Mesenchymal stem cell (in vitro differentiated cells and primary cell): ENCODE data around the gene FMO5.

Source experiments
- DNase-seq: peaks from one replicate; pipeline ENCODE4 v3.0.0-alpha.2; 2013
- H2AFZ ChIP-seq: one replicate; pipeline ENCODE4 v1.6.1; 2013; ENCODE audit warnings: low read depth, mild to moderate bottlenecking, control low read depth, inconsistent platforms, low read length, moderate library complexity
- H2AK5ac ChIP-seq: 2 replicates; pipeline ENCODE4 v1.6.1; 2013; ENCODE audit warnings: low read length, moderate library complexity, mild to moderate bottlenecking, inconsistent platforms; ENCODE audit not compliant: severe bottlenecking
- H2BK120ac ChIP-seq: one replicate; pipeline ENCODE4 v1.6.1; 2013; ENCODE audit warnings: low read depth, mild to moderate bottlenecking, inconsistent platforms, low read length, moderate library complexity
- H2BK12ac ChIP-seq, 2 experiments: one replicate each; pipeline ENCODE4 v1.6.1; 2013; ENCODE audit warnings: inconsistent platforms in 2 of 2, low read length in 2 of 2, mild to moderate bottlenecking in 2 of 2, moderate library complexity in 2 of 2, control low read depth in 1 of 2
- H2BK15ac ChIP-seq: one replicate; pipeline ENCODE4 v1.6.1; 2013; ENCODE audit warnings: mild to moderate bottlenecking, low read depth, inconsistent platforms; ENCODE audit not compliant: poor library complexity, severe bottlenecking
- H2BK5ac ChIP-seq: 2 replicates; pipeline ENCODE4 v1.6.1; 2013; ENCODE audit warnings: low read depth, mild to moderate bottlenecking, low read length, control low read depth, inconsistent platforms; ENCODE audit not compliant: poor library complexity, severe bottlenecking
- H3K14ac ChIP-seq, 2 experiments: one replicate each; pipeline ENCODE4 v1.6.1; 2013; ENCODE audit warnings: inconsistent platforms in 2 of 2, low read length in 2 of 2, control low read depth in 1 of 2, mild to moderate bottlenecking in 1 of 2, moderate library complexity in 1 of 2
- H3K18ac ChIP-seq, 2 experiments: one replicate each; pipeline ENCODE4 v1.6.1; 2013; ENCODE audit warnings: inconsistent platforms in 2 of 2, low read length in 2 of 2, control low read depth in 1 of 2, low read depth in 1 of 2, mild to moderate bottlenecking in 1 of 2
- H3K23ac ChIP-seq, 2 experiments: one replicate each; pipeline ENCODE4 v1.6.1; 2013; ENCODE audit warnings: inconsistent platforms in 2 of 2, low read length in 2 of 2, mild to moderate bottlenecking in 2 of 2, moderate library complexity in 2 of 2, control low read depth in 1 of 2
- H3K27ac ChIP-seq: 2 replicates; pipeline ENCODE4 v1.5.1; 2013; ENCODE audit warnings: mild to moderate bottlenecking, moderate library complexity, low read length, control low read depth, inconsistent platforms; ENCODE audit not compliant: poor library complexity, severe bottlenecking
- H3K27me3 ChIP-seq, 2 experiments: 2 replicates each; pipeline versions ENCODE4 v1.6.1 to v1.7.0; 2013; ENCODE audit warnings: low read length in 2 of 2, mild to moderate bottlenecking in 2 of 2, moderate library complexity in 2 of 2, control low read depth in 1 of 2, inconsistent platforms in 1 of 2; ENCODE audit not compliant: control insufficient read depth in 1 of 2, insufficient read depth in 1 of 2
- H3K36me3 ChIP-seq, 2 experiments: 2 replicates each; pipeline versions ENCODE4 v1.6.1 to v1.7.0; 2013; ENCODE audit warnings: low read length in 2 of 2, control low read depth in 1 of 2, inconsistent platforms in 1 of 2, low read depth in 1 of 2, mild to moderate bottlenecking in 1 of 2; ENCODE audit not compliant: insufficient read depth in 2 of 2, control insufficient read depth in 1 of 2
- H3K4ac ChIP-seq, 2 experiments: one replicate each; pipeline ENCODE4 v1.6.1; 2013; ENCODE audit warnings: inconsistent platforms in 2 of 2, low read length in 2 of 2, mild to moderate bottlenecking in 2 of 2, moderate library complexity in 2 of 2, control low read depth in 1 of 2, low read depth in 1 of 2
- H3K4me1 ChIP-seq: 2 replicates; pipeline ENCODE4 v1.6.1; 2013; ENCODE audit warnings: low read depth, low read length, control low read depth; ENCODE audit not compliant: control insufficient read depth, insufficient read depth
- H3K4me2 ChIP-seq: 2 replicates; pipeline ENCODE4 v1.6.1; 2013; ENCODE audit warnings: low read length, mild to moderate bottlenecking, inconsistent platforms; ENCODE audit not compliant: poor library complexity, severe bottlenecking
- H3K4me3 ChIP-seq, 2 experiments: 2 replicates each; pipeline versions ENCODE4 v1.5.1 to v1.7.0; 2013; ENCODE audit warnings: low read length in 2 of 2, mild to moderate bottlenecking in 2 of 2, control low read depth in 1 of 2, low read depth in 1 of 2; ENCODE audit not compliant: insufficient read depth in 1 of 2
- H3K79me1 ChIP-seq: replicated peaks from 2 replicates; pipeline ENCODE4 v1.6.1; 2013; ENCODE audit warnings: mild to moderate bottlenecking, control low read depth, low read length, inconsistent platforms; ENCODE audit not compliant: poor library complexity, severe bottlenecking
- H3K9ac ChIP-seq: 2 replicates; pipeline ENCODE4 v1.7.0; 2013; ENCODE audit warnings: mild to moderate bottlenecking, low read length, moderate library complexity
- H3K9me3 ChIP-seq: 2 replicates; pipeline ENCODE4 v1.7.0; 2013; ENCODE audit warnings: mild to moderate bottlenecking, low read length; ENCODE audit not compliant: control insufficient read depth
- H4K8ac ChIP-seq: one replicate; pipeline ENCODE4 v1.6.1; 2013; ENCODE audit warnings: inconsistent platforms, mild to moderate bottlenecking, low read length, moderate library complexity
- H4K91ac ChIP-seq: one replicate; pipeline ENCODE4 v1.6.1; 2013; ENCODE audit warnings: mild to moderate bottlenecking, low read length, inconsistent platforms
- WGBS: methylation state at CpG from one replicate; pipeline ENCODE4 v1.1.7; 2013; ENCODE audit warnings: mixed read lengths; 5-methylcytosine and 5-hydroxymethylcytosine counted together

FMO5 gene

GRCh38 chr1:147223740-147224615 lies 1.2 kb downstream of the FMO5 start:
- no peaks in the 10 kb centered on the region for H3K36me3 ChIP-seq
- no peak overlapping the region for H4K91ac ChIP-seq
- 82% methylated on average over 14 of the region's 14 CpGs for WGBS
- H3K9ac ChIP-seq: no peak overlapping the region
- H3K27me3 ChIP-seq: no peaks in the 10 kb centered on the region
- no peak overlapping the region for H3K14ac ChIP-seq
- no peaks in the 10 kb centered on the region for H3K9me3 ChIP-seq
- H3K4ac ChIP-seq: no peak overlapping the region
- DNase-seq: no peak
- no peak overlapping the region for H2AK5ac ChIP-seq
- H2BK12ac ChIP-seq: no peak overlapping the region
- H3K23ac ChIP-seq: no peak overlapping the region
- H3K79me1 ChIP-seq: no peaks in the 10 kb centered on the region
- no peak overlapping the region for H3K4me3 ChIP-seq
- no peak overlapping the region for H3K4me2 ChIP-seq
- H2BK15ac ChIP-seq: no peak overlapping the region
- no peak overlapping the region for H2AFZ ChIP-seq
- H2BK5ac ChIP-seq: no peak overlapping the region
- H3K4me1 ChIP-seq: peaks cover 1% of the 10 kb centered on the region
- no peak overlapping the region for H3K27ac ChIP-seq
- no peak overlapping the region for H4K8ac ChIP-seq
- H2BK120ac ChIP-seq: no peak overlapping the region
- no peak overlapping the region for H3K18ac ChIP-seq

GRCh38 chr1:147218606-147219005 lies 6.5 kb downstream of the FMO5 start:
- 88% methylated on average over 2 of the region's 3 CpGs for WGBS

GRCh38 chr1:147217141-147217540 lies 8.0 kb downstream of the FMO5 start:
- Histone ChIP-seq H3K9ac (no peak overlapping the region), H3K4me2 (no peak overlapping the region), H3K27ac (no peak overlapping the region), H2BK120ac (no peak overlapping the region), H3K4me1 (no peaks in the 10 kb centered on the region), H2AK5ac (no peak overlapping the region), H2BK12ac (no peak overlapping the region), H3K4ac (no peak overlapping the region), H3K14ac (no peak overlapping the region), H3K18ac (no peak overlapping the region), H3K36me3 (no peaks in the 10 kb centered on the region), H2BK5ac (no peak overlapping the region), H3K79me1 (no peaks in the 10 kb centered on the region), H3K9me3 (no peaks in the 10 kb centered on the region), H3K23ac (no peak overlapping the region), H2AFZ (no peak overlapping the region), H3K27me3 (no peaks in the 10 kb centered on the region), H3K4me3 (no peak overlapping the region), H2BK15ac (no peak overlapping the region), H4K91ac (no peak overlapping the region), H4K8ac (no peak overlapping the region)
- WGBS: 100% methylated on average over 3 of the region's 7 CpGs
- DNase-seq: no peak

More at GRCh38 chr1:147218606-147219005, 6.5 kb downstream of the FMO5 start:
- H2AK5ac ChIP-seq: no peak overlapping the region
- no peak overlapping the region for H4K8ac ChIP-seq
- no peak overlapping the region for H3K27ac ChIP-seq
- no peak overlapping the region for H3K9ac ChIP-seq
- no peak overlapping the region for H3K14ac ChIP-seq
- H2BK120ac ChIP-seq: no peak overlapping the region
- no peaks in the 10 kb centered on the region for H3K9me3 ChIP-seq
- no peak overlapping the region for H4K91ac ChIP-seq
- H2AFZ ChIP-seq: no peak overlapping the region
- H3K18ac ChIP-seq: no peak overlapping the region
- no peak overlapping the region for H3K4me3 ChIP-seq
- no peaks in the 10 kb centered on the region for H3K4me1 ChIP-seq
- H3K23ac ChIP-seq: no peak overlapping the region
- H3K4me2 ChIP-seq: no peak overlapping the region
- DNase-seq: no peak
- H3K4ac ChIP-seq: no peak overlapping the region
- no peaks in the 10 kb centered on the region for H3K79me1 ChIP-seq
- no peak overlapping the region for H2BK12ac ChIP-seq
- H2BK5ac ChIP-seq: no peak overlapping the region
- H3K27me3 ChIP-seq: no peaks in the 10 kb centered on the region
- H3K36me3 ChIP-seq: no peaks in the 10 kb centered on the region
- H2BK15ac ChIP-seq: no peak overlapping the region

- Histone ChIP-seq H2BK12ac (no peak overlapping the region), H4K91ac (no peak overlapping the region), H3K4me1 (no peaks in the 10 kb centered on the region), H3K14ac (no peak overlapping the region), H3K23ac (no peak overlapping the region), H3K4me3 (no peak overlapping the region), H2BK5ac (no peak overlapping the region), H2BK120ac (no peak overlapping the region), H3K4ac (no peak overlapping the region), H4K8ac (no peak overlapping the region), H3K36me3 (no peaks in the 10 kb centered on the region), H3K4me2 (no peak overlapping the region), H3K18ac (no peak overlapping the region), H2BK15ac (no peak overlapping the region), H3K79me1 (no peaks in the 10 kb centered on the region), H2AK5ac (no peak overlapping the region), H3K27ac (no peak overlapping the region), H3K9me3 (no peaks in the 10 kb centered on the region), H2AFZ (no peak overlapping the region), H3K27me3 (no peaks in the 10 kb centered on the region), H3K9ac (no peak overlapping the region)
- DNase-seq: no peak
- WGBS: 100% methylated on average over 2 of the region's 3 CpGs
These were observed 9.0 kb downstream of the FMO5 start for GRCh38 chr1:147216124-147216523.
